SU-DHL-6 (cell line): ENCODE measurements around the gene HEATR5A.

Experiments used
- EZH2phosphoT487 ChIP-seq: fragments of 200-600 bp; sonication (generic), shearing (Covaris generic); conservative IDR thresholded peaks from 2 replicates; pipeline ENCODE4 v1.6.1; 2018; ENCODE audit warnings: mild to moderate bottlenecking, antibody characterized with exemption, low read length, moderate library complexity, mixed read lengths
- TF ChIP-seq, protein P1 (sequence below): fragments of 200-600 bp; sonication (generic); IDR thresholded peaks from one replicate; pipeline ENCODE4 v1.5.1; 2017; ENCODE audit warnings: antibody characterized with exemption, mild to moderate bottlenecking, low read length, moderate library complexity; ENCODE audit not compliant: insufficient read depth, poor library complexity, severe bottlenecking

- TF ChIP-seq, protein P1, sequence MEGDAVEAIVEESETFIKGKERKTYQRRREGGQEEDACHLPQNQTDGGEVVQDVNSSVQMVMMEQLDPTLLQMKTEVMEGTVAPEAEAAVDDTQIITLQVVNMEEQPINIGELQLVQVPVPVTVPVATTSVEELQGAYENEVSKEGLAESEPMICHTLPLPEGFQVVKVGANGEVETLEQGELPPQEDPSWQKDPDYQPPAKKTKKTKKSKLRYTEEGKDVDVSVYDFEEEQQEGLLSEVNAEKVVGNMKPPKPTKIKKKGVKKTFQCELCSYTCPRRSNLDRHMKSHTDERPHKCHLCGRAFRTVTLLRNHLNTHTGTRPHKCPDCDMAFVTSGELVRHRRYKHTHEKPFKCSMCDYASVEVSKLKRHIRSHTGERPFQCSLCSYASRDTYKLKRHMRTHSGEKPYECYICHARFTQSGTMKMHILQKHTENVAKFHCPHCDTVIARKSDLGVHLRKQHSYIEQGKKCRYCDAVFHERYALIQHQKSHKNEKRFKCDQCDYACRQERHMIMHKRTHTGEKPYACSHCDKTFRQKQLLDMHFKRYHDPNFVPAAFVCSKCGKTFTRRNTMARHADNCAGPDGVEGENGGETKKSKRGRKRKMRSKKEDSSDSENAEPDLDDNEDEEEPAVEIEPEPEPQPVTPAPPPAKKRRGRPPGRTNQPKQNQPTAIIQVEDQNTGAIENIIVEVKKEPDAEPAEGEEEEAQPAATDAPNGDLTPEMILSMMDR = no peak
- no peak for TF ChIP-seq EZH2phosphoT487
Measured at GRCh38 chr14:31360919-31361662, 59.3 kb downstream of the HEATR5A start.
